ENCODE results near the gene ATP8B4. TPM values are rescaled to one million over a fixed set of nuclear protein-coding genes. Genes with fewer than 3 reads are reported as not detected.
A peak's percentile ranks its signal among the peaks of the same experiment; 100 is the strongest.

ATP8B4 gene
- total and polyA plus RNA-seq, 5 donors: 3.0 to 11.7 (median 5.2) TPM

DNA sequence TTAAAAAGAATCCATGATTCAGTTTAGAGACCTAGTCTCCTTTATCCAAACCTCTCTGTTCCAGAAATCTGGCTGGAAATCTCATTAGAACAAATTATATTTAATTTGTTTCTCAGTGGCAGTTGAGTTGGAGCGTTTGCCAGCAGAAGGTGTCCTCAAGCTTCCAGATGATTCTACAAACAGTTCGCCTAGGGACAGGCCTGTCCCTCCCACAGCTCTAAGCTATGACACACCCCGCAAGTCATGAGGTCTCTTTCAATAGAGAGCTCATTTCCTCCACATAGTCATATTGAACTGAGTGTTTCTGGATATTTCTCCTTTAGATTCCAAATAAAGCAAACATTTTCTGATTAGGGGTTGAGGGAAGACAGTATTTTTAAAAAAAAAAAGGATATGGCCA is 230.3 kb downstream of the ATP8B4 start:
- intact Hi-C loops (cut with DNase I): no loop called here

DNA sequence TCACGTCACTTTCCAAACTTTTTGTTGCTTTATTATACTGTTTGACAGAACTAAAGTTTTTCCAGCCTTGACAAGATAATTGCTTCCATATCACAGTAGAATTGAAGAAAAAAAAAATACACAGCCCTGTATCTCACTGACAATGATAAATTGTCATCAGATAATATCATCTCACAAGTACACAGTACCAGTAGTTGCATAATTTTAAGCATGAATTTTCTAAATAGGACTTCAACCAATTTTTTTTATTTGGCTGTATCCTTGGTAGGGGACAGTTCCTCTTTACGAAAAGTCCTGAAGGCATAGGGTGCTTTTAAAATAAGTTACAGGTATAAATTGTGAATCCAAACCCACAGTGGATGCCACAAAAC is 230.7 kb downstream of the ATP8B4 start:
- DNase-seq: no peak
- 86% methylated on average over 2 of the region's 2 CpGs for WGBS
- no peak for ATAC-seq
- Histone ChIP-seq H3K9me3 (ENCODE audit: control insufficient read depth, low read length) (no peaks in the 10 kb centered on the region), H3K27me3 (ENCODE audit: control insufficient read depth, insufficient read depth) (no peaks in the 10 kb centered on the region), H3K27ac (ENCODE audit: low read length) (no peak overlapping the region), H3K4me3 (ENCODE audit: low read length) (no peak overlapping the region), H3K4me1 (ENCODE audit: control insufficient read depth, insufficient read depth, low read length) (no peaks in the 10 kb centered on the region)
- intact Hi-C loops (cut with DNase I): no loop called here

More for the DNA sequence above, 230.3 kb downstream of the ATP8B4 start:
- Histone ChIP-seq H3K4me3 (ENCODE audit: low read length) (no peak overlapping the region), H3K4me1 (ENCODE audit: control insufficient read depth, insufficient read depth, low read length) (no peaks in the 10 kb centered on the region), H3K27me3 (ENCODE audit: control insufficient read depth, insufficient read depth) (no peaks in the 10 kb centered on the region), H3K27ac (ENCODE audit: low read length) (no peak overlapping the region), H3K9me3 (ENCODE audit: control insufficient read depth, low read length) (no peaks in the 10 kb centered on the region)
- no peak for ATAC-seq
- DNase-seq: no peak
- WGBS: 81% methylated on average over 3 of the region's 3 CpGs

DNA sequence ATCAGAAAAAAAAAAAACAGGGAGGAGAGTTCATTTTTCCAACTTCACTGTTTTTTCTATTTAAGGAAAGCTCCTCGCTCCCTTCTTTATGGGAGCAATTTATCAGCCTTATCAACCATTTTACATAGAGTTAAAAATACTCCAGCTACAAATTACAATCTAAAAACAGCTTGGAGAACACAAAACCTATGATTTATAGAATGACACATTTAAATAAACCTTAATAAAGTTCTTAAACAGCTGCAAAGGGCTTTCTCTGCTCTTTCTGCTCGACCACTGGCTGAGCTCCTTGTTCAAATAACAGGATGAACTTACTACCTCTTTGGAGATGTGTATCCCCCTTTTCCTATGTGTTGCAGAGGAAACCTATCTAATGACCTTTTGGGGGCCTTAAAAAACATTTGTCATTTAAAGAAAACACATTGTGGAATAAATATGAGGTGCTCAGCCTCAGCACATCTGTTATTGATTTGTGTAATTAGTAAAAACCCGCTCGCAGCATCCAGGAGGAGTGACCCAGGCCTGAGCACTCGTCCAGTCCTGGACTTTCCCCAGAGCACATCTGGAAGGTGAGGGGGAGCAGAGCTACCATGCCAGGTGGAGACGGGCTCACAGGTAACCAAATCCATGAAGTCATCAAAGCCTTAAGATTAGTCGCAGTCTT is 231.2 kb downstream of the ATP8B4 start:
- no peaks in the 10 kb centered on the region for H3K4me1 ChIP-seq (ENCODE audit: control insufficient read depth, insufficient read depth, low read length)
- ATAC-seq: no peak
- H3K27me3 ChIP-seq (ENCODE audit: control insufficient read depth, insufficient read depth): no peaks in the 10 kb centered on the region
- no peak overlapping the region for H3K27ac ChIP-seq (ENCODE audit: low read length)
- no peak for DNase-seq
- 70% methylated on average over 7 of the region's 7 CpGs for WGBS
- intact Hi-C loops (cut with DNase I): no loop called here
- no peaks in the 10 kb centered on the region for H3K9me3 ChIP-seq (ENCODE audit: control insufficient read depth, low read length)
- H3K4me3 ChIP-seq (ENCODE audit: low read length): no peak overlapping the region

DNA sequence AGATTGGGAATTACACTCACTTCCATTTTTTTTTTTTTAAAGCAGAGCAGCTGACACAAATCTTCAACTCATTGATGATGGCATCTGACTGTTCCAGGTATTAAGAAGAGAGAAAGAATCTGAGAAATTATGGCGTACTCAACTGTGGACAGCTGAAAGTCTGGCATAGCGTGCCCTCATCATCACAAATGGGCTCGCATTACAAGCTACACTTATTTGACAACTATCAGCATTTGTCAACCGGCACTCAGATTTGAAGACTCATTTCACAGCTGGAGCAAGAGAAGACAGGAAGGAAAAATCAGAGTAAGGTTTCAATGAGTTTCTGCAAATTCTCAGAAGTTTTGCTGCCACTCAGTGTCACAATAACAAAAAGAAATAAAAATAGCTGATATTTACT is 235.9 kb downstream of the ATP8B4 start:
- Histone ChIP-seq H3K27me3 (ENCODE audit: control insufficient read depth, insufficient read depth) (no peaks in the 10 kb centered on the region), H3K9me3 (ENCODE audit: control insufficient read depth, low read length) (no peaks in the 10 kb centered on the region), H3K4me1 (ENCODE audit: control insufficient read depth, insufficient read depth, low read length) (peaks cover 7% of the 10 kb centered on the region), H3K27ac (ENCODE audit: low read length) (no peak overlapping the region), H3K4me3 (ENCODE audit: low read length) (no peak overlapping the region)
- ATAC-seq (no peak), DNase-seq (no peak)
- intact Hi-C loops (cut with DNase I): no loop called here
- WGBS: 86% methylated on average over 4 of the region's 4 CpGs

DNA sequence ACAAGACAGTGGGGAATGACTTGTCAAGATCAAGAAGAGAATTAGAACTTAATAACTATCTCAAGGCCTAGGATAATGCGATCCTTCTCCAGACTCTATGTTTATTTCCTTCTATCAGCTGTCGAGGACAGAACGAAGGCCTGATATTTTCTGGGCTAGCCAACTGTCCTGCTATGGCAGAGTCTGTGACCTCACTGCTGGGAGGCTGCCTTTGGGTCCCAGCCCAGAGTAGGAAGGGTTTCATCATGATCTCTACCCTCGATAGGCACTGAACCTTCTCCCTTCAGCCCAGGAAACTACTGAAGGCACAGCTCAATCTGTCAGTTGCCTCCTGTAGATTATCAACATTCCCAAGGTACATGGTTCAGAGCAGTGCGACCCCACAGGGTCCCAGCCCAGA is 237.2 kb downstream of the ATP8B4 start:
- ATAC-seq (no peak), DNase-seq (peak in 2 of 3 donors; percentile 21 to 55)
- H3K27ac ChIP-seq (ENCODE audit: low read length): no peak overlapping the region
- H3K4me3 ChIP-seq (ENCODE audit: low read length): no peak overlapping the region
- no peaks in the 10 kb centered on the region for H3K27me3 ChIP-seq (ENCODE audit: control insufficient read depth, insufficient read depth)
- intact Hi-C loops (cut with DNase I): no loop called here
- H3K4me1 ChIP-seq (ENCODE audit: control insufficient read depth, insufficient read depth, low read length): peaks cover 9% of the 10 kb centered on the region
- no peaks in the 10 kb centered on the region for H3K9me3 ChIP-seq (ENCODE audit: control insufficient read depth, low read length)
- WGBS: 70% methylated on average over 5 of the region's 5 CpGs

DNA sequence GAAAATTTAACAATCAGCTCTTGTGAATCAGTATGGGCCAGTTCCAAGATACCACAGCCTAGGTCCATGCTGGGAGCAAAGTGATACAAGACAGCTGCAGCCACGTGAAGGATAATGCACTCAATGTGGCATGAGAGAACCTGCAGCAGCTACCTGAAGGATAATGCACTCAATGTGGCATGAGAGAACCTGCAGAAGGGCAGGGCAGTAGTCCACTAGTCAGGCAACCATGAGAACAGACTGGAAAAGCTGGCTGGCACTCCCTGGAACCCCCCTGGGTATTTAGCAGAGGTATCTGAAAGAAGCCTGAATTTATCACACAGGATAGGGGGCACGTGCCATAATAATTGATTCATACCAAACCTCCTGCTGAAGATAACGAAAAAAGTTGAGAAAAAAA is 237.6 kb downstream of the ATP8B4 start:
- Histone ChIP-seq H3K27ac (ENCODE audit: low read length) (no peak overlapping the region), H3K4me1 (ENCODE audit: control insufficient read depth, insufficient read depth, low read length) (peaks cover 9% of the 10 kb centered on the region), H3K27me3 (ENCODE audit: control insufficient read depth, insufficient read depth) (no peaks in the 10 kb centered on the region), H3K9me3 (ENCODE audit: control insufficient read depth, low read length) (no peaks in the 10 kb centered on the region), H3K4me3 (ENCODE audit: low read length) (no peak overlapping the region)
- ATAC-seq: no peak
- WGBS: 80% methylated on average over 3 of the region's 3 CpGs
- no peak for DNase-seq
- intact Hi-C loops (cut with DNase I): no loop called here

DNA sequence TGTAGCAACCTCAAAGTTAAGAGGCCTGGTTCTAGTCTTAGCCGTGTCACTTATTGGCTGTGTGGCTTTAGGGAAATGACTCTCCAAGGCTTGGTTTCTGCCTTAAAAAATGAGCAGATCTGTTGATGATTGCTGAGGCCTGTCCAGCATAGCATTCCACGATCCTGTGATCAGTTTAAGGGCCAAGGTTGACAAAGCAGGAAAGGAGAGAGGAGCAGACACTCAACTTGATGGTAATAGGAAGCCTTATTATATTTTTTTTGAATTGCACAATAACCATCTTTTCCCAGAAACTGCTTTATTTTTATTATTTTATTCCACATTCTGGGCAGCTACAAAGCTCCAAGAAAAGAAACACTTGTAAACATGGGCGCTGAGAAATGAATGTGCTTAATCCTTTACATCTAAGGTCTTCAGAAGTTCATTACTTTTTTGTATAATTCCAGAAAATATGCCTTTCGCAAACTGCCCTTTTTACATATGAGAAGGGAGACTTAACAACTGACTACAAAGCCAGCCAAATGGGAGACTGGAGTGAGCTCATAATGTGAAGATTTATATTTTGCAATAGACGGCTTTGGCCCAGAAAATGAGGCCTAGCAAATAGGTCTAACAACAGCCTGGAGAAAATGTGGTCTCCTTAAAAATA is 241.0 kb downstream of the ATP8B4 start:
- intact Hi-C loops (cut with DNase I): loop anchor here in 3 of 4 donors (5.0 to 10.0 kb wide), 2 partner anchors 124 to 127 kb away; no protein-coding TSS in a partner anchor
- Histone ChIP-seq H3K9me3 (ENCODE audit: control insufficient read depth, low read length) (no peaks in the 10 kb centered on the region), H3K27ac (ENCODE audit: low read length) (peak overlapping the region; percentile 92), H3K4me3 (ENCODE audit: low read length) (no peak overlapping the region), H3K27me3 (ENCODE audit: control insufficient read depth, insufficient read depth) (no peaks in the 10 kb centered on the region), H3K4me1 (ENCODE audit: control insufficient read depth, insufficient read depth, low read length) (peaks cover 9% of the 10 kb centered on the region)
- DNase-seq (no peak), ATAC-seq (peak; percentile 62 to 82)
- WGBS: 56% methylated on average over 5 of the region's 5 CpGs

DNA sequence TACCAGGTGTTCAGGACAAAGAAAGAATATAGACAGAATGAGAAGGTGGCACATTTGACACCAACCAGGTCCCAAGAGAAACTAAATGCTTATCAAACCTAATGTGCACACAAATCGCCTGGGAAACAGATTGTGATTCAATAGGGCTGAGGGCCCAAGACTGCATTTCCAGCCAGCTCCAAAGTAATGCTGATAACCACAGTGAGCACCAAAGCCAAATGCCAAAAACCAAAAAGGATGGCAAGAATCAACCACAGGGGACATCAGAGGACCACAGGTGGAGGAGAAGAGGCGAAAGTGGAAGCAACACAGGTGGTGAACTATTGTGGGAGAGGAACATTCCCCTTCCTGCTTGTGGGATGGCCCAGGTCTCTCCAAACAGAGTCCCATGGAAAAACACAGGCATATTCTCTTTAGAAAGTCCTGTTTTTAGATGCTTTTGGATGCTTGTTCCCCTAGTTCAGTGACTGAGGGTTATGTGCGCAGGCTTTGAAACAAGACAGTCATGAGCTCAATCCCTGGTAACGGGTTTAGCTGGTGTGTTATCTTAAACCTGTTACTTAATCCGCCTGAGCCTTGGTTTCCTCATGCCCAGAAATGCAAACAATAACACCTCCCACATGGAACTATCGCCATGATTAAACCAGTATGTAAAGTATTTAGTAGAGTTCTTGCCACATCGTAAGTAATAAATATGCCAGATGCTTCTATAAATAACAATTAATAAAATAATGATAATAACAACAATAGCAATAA is 241.7 kb downstream of the ATP8B4 start:
- peak; percentile 44 to 52 for ATAC-seq
- H3K27me3 ChIP-seq (ENCODE audit: control insufficient read depth, insufficient read depth): no peaks in the 10 kb centered on the region
- intact Hi-C loops (cut with DNase I): loop anchor here in 3 of 4 donors (5.0 to 10.0 kb wide), 2 partner anchors 125 to 128 kb away; no protein-coding TSS in a partner anchor
- 50% methylated on average over 7 of the region's 7 CpGs for WGBS
- H3K4me1 ChIP-seq (ENCODE audit: control insufficient read depth, insufficient read depth, low read length): peaks cover 9% of the 10 kb centered on the region
- no peak overlapping the region for H3K4me3 ChIP-seq (ENCODE audit: low read length)
- H3K9me3 ChIP-seq (ENCODE audit: control insufficient read depth, low read length): no peaks in the 10 kb centered on the region
- DNase-seq: peak; percentile 28 to 60 (median 43)
- H3K27ac ChIP-seq (ENCODE audit: low read length): peak overlapping the region; percentile 83

DNA sequence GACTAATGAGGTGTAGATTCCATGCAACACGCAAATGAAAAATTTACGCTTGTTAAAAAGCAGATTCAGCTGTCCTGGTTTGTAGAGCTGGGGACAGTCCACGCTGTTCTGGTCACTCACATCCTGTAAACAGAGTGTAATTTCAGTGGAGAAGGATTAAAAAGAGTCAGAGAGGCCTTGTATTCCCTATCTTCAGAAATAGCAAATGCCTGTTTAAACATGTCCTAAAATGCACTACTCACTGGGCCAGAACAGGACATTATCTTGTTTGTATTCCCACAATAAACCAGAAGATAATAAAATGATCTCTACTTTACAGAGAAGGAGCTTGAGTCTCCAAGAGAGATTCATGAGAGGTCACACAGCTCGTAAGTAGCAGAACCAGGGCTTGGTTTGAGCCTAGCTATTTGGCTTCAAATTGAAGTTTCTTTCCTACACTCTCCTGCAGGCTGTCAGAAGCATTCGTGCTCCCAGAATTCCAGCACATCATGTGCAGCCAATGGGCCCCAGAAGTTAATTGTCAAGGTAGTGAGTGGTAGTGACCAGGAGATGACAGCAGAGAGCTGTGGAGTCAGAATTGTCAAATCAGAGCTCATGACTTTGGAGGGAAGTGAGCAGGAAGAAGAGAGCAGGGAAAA is 242.5 kb downstream of the ATP8B4 start:
- Histone ChIP-seq H3K4me1 (ENCODE audit: control insufficient read depth, insufficient read depth, low read length) (peaks cover 5% of the 10 kb centered on the region), H3K4me3 (ENCODE audit: low read length) (no peak overlapping the region), H3K27ac (ENCODE audit: low read length) (peak overlapping the region; percentile 83), H3K27me3 (ENCODE audit: control insufficient read depth, insufficient read depth) (no peaks in the 10 kb centered on the region), H3K9me3 (ENCODE audit: control insufficient read depth, low read length) (no peaks in the 10 kb centered on the region)
- intact Hi-C loops (cut with DNase I): loop anchor here in 3 of 4 donors (5.0 to 10.0 kb wide), 2 partner anchors 126 to 128 kb away; no protein-coding TSS in a partner anchor
- 54% methylated on average over 5 of the region's 5 CpGs for WGBS
- ATAC-seq (peak; percentile 74 to 90), DNase-seq (peak; percentile 33 to 72 (median 60))

DNA sequence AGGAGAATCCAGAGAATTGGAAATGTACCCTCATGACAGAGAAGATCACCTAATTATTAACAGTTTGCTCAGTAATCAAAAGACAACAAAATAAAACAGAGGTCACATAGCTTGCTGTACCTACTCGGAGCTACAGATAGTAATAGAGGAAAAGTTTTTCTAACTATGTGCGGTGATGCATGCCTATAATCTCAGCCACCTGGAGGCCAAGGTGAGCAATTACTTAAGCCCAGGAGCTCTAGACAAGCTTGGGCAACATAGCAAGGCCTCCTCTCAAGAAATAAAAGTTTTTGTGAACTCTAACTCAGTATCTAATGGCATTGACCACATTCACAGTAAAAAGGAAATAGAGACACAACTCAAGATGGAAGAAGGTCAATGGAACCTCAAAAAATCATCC is 243.6 kb downstream of the ATP8B4 start:
- Histone ChIP-seq H3K9me3 (ENCODE audit: control insufficient read depth, low read length) (no peaks in the 10 kb centered on the region), H3K4me3 (ENCODE audit: low read length) (peak overlapping the region; percentile 26), H3K27ac (ENCODE audit: low read length) (peak overlapping the region; percentile 73), H3K27me3 (ENCODE audit: control insufficient read depth, insufficient read depth) (no peaks in the 10 kb centered on the region), H3K4me1 (ENCODE audit: control insufficient read depth, insufficient read depth, low read length) (peaks cover 5% of the 10 kb centered on the region)
- intact Hi-C loops (cut with DNase I): loop anchor here in 3 of 4 donors (5.0 to 10.0 kb wide), 2 partner anchors 127 to 129 kb away; no protein-coding TSS in a partner anchor
- DNase-seq (no peak), ATAC-seq (no peak)
- whole genome bisulfite sequencing: 94% methylated on average over 2 of the region's 2 CpGs

Measured in right cardiac atrium (tissue), 5 donors.